Peyer's patch (tissue), 4 donors: Measurements from ENCODE around the gene LOXHD1.

Experiments used
- POLR2A ChIP-seq, 2 donors: fragments of 450-650 bp; IDR thresholded peaks; one replicate each; pipeline ENCODE4 v1.5.1; 2017; ENCODE audit warnings: antibody characterized with exemption in 2 of 2, mild to moderate bottlenecking in 2 of 2, moderate library complexity in 2 of 2
- TF ChIP-seq, protein P1 (sequence below), 6 experiments: fragments of 450-650 bp in 4 of 6; fragments of 200-600 bp in 2 of 6; sonication (generic) in 1 of 6; IDR thresholded peaks; one replicate each; pipeline ENCODE4 v1.5.1; 2017 to 2019; ENCODE audit warnings: antibody characterized with exemption in 6 of 6, mild to moderate bottlenecking in 3 of 6, moderate library complexity in 1 of 6

GRCh38 chr18:46590103-46590502 is 66.9 kb downstream of the LOXHD1 start:
- TF ChIP-seq, protein P1, sequence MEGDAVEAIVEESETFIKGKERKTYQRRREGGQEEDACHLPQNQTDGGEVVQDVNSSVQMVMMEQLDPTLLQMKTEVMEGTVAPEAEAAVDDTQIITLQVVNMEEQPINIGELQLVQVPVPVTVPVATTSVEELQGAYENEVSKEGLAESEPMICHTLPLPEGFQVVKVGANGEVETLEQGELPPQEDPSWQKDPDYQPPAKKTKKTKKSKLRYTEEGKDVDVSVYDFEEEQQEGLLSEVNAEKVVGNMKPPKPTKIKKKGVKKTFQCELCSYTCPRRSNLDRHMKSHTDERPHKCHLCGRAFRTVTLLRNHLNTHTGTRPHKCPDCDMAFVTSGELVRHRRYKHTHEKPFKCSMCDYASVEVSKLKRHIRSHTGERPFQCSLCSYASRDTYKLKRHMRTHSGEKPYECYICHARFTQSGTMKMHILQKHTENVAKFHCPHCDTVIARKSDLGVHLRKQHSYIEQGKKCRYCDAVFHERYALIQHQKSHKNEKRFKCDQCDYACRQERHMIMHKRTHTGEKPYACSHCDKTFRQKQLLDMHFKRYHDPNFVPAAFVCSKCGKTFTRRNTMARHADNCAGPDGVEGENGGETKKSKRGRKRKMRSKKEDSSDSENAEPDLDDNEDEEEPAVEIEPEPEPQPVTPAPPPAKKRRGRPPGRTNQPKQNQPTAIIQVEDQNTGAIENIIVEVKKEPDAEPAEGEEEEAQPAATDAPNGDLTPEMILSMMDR (IDR thresholded peaks at IDR 0.05): no peak
- TF ChIP-seq POLR2A (IDR thresholded peaks at IDR 0.05): no peak
